CD4-positive, CD25-positive, alpha-beta regulatory T cell (primary cell): Measurements from ENCODE around the gene ASXL2. TPM values are rescaled to one million over a fixed set of nuclear protein-coding genes. Genes with fewer than 3 reads are reported as not detected.
A peak's percentile ranks its signal among the peaks of the same experiment; 100 is the strongest.

ENCODE experiments used
- ATAC-seq, 2 donors: fragments of 150-1000 bp; cut with Tn5 transposase; one replicate each; pipeline ENCODE4 v1.10.0; 2021; ENCODE audit warnings: low read depth in 2 of 2, moderate number of reproducible peaks in 2 of 2, moderate library complexity in 1 of 2
- DNase-seq, 3 donors: peaks; one replicate each; pipeline versions ENCODE4 v3.0.0 to v3.0.0-alpha.2; 2012 to 2022; ENCODE audit warnings: mixed read lengths in 1 of 3
- H3K27ac ChIP-seq: one replicate; pipeline ENCODE4 v1.7.0; 2013; ENCODE audit warnings: mild to moderate bottlenecking, low read length; ENCODE audit not compliant: insufficient read depth, poor library complexity, severe bottlenecking
- H3K27me3 ChIP-seq: one replicate; pipeline ENCODE4 v1.7.0; 2013; ENCODE audit warnings: low read length; ENCODE audit not compliant: control insufficient read depth, insufficient read depth
- H3K36me3 ChIP-seq: one replicate; pipeline ENCODE4 v1.7.0; 2013; ENCODE audit warnings: mild to moderate bottlenecking, low read length, moderate library complexity; ENCODE audit not compliant: control insufficient read depth, insufficient read depth
- H3K4me1 ChIP-seq: 2 replicates; pipeline ENCODE4 v1.7.0; 2013; ENCODE audit warnings: mild to moderate bottlenecking, low read length; ENCODE audit not compliant: insufficient read depth, control insufficient read depth, poor library complexity, severe bottlenecking
- H3K4me3 ChIP-seq: one replicate; pipeline ENCODE4 v1.7.0; 2013; ENCODE audit warnings: low read depth, mild to moderate bottlenecking, low read length, moderate library complexity
- H3K9me3 ChIP-seq, 2 experiments: 1 replicate in 1 of 2; 2 replicates in 1 of 2; pipeline ENCODE4 v1.7.0; 2013; ENCODE audit warnings: low read length in 2 of 2, mild to moderate bottlenecking in 1 of 2, moderate library complexity in 1 of 2; ENCODE audit not compliant: control insufficient read depth in 2 of 2
- H3K27ac Mint-ChIP-seq, 3 donors: one replicate each; pipeline ENCODE4 v1.8.0; 2020 to 2022; ENCODE audit warnings: mild to moderate bottlenecking in 3 of 3, mixed read lengths in 3 of 3, moderate library complexity in 2 of 3
- H3K27me3 Mint-ChIP-seq: one replicate; pipeline ENCODE4 v1.8.0; 2022; ENCODE audit warnings: mild to moderate bottlenecking, mixed read lengths
- H3K36me3 Mint-ChIP-seq: one replicate; pipeline ENCODE4 v1.8.0; 2020; ENCODE audit warnings: mixed read lengths
- H3K4me1 Mint-ChIP-seq, 4 donors: one replicate each; pipeline ENCODE4 v1.8.0; 2020 to 2022; ENCODE audit warnings: mixed read lengths in 4 of 4, mild to moderate bottlenecking in 1 of 4
- H3K4me3 Mint-ChIP-seq, 4 donors: one replicate each; pipeline ENCODE4 v1.8.0; 2020 to 2022; ENCODE audit warnings: mild to moderate bottlenecking in 4 of 4, mixed read lengths in 4 of 4, moderate library complexity in 3 of 4
- H3K9me3 Mint-ChIP-seq, 7 donors: one replicate each; pipeline ENCODE4 v1.8.0; 2020 to 2022; ENCODE audit warnings: mixed read lengths in 7 of 7, mild to moderate bottlenecking in 3 of 7, moderate library complexity in 2 of 7
- polyA plus RNA-seq, 4 donors: library from polyadenylated mRNA; unstranded; fragments of 300-500 nt; fragmentation: Illumina TruSeq; gene quantifications; one replicate each; pipeline ENCODE4 v1.2.3, GENCODE V29; 2021
- total RNA-seq: library from RNA; stranded (reverse); gene quantifications from one replicate; pipeline ENCODE4 v1.2.3, GENCODE V29; 2022

The ASXL2 gene
- total and polyA plus RNA-seq, 5 donors from 2014 or later = 6.8 to 48.6 (median 8.2) TPM

- DNase-seq (no peak), ATAC-seq (no peak)
- Mint-ChIP-seq H3K4me3 (no peak overlapping the region), H3K27me3 (peaks cover 17% of the 10 kb centered on the region), H3K4me1 (peaks cover 6 to 12% (median 9%) of the 10 kb centered on the region in 4 donors), H3K36me3 (no peaks in the 10 kb centered on the region), H3K9me3 (peaks cover 0 to 3% (median 0%) of the 10 kb centered on the region in 7 donors), H3K27ac (no peak overlapping the region)
- Histone ChIP-seq H3K27me3 (no peaks in the 10 kb centered on the region), H3K36me3 (no peaks in the 10 kb centered on the region), H3K4me1 (peaks cover 4% of the 10 kb centered on the region), H3K27ac (no peak overlapping the region), H3K9me3 (no peaks in the 10 kb centered on the region), H3K4me3 (no peak overlapping the region)
These were observed 151.8 kb downstream of the ASXL2 start for GRCh38 chr2:25726522-25726921.

GRCh38 chr2:25725877-25726276 lies 152.4 kb downstream of the ASXL2 start:
- Histone ChIP-seq H3K4me1 (peaks cover 4% of the 10 kb centered on the region), H3K27me3 (no peaks in the 10 kb centered on the region), H3K9me3 (no peaks in the 10 kb centered on the region), H3K36me3 (no peaks in the 10 kb centered on the region), H3K27ac (no peak overlapping the region), H3K4me3 (no peak overlapping the region)
- ATAC-seq = no peak
- peaks cover 17% of the 10 kb centered on the region for H3K27me3 Mint-ChIP-seq
- DNase-seq = no peak
- H3K4me1 Mint-ChIP-seq = peaks cover 6 to 13% (median 10%) of the 10 kb centered on the region in 4 donors
- H3K4me3 Mint-ChIP-seq = no peak overlapping the region
- H3K27ac Mint-ChIP-seq = no peak overlapping the region
- H3K9me3 Mint-ChIP-seq = peaks cover 0 to 3% (median 0%) of the 10 kb centered on the region in 7 donors
- no peaks in the 10 kb centered on the region for H3K36me3 Mint-ChIP-seq

- Histone ChIP-seq H3K4me1 (peaks cover 4% of the 10 kb centered on the region), H3K27ac (no peak overlapping the region), H3K9me3 (no peaks in the 10 kb centered on the region), H3K27me3 (peaks cover 3% of the 10 kb centered on the region), H3K4me3 (no peak overlapping the region), H3K36me3 (no peaks in the 10 kb centered on the region)
- peaks cover 0 to 3% (median 0%) of the 10 kb centered on the region in 7 donors for H3K9me3 Mint-ChIP-seq
- peaks cover 17% of the 10 kb centered on the region for H3K27me3 Mint-ChIP-seq
- peaks cover 6 to 15% (median 10%) of the 10 kb centered on the region in 4 donors for H3K4me1 Mint-ChIP-seq
- no peak overlapping the region for H3K4me3 Mint-ChIP-seq
- no peaks in the 10 kb centered on the region for H3K36me3 Mint-ChIP-seq
- H3K27ac Mint-ChIP-seq = no peak overlapping the region
- DNase-seq = no peak
- ATAC-seq = no peak
These were observed 153.5 kb downstream of the ASXL2 start for GRCh38 chr2:25724756-25725155.

GRCh38 chr2:25722224-25722623 lies 156.1 kb downstream of the ASXL2 start:
- ATAC-seq (peak; percentile 72 to 76), DNase-seq (peak in 1 of 3 donors; percentile 87)
- Mint-ChIP-seq H3K4me3 (no peak overlapping the region), H3K9me3 (peaks cover 0 to 3% (median 0%) of the 10 kb centered on the region in 7 donors), H3K36me3 (no peaks in the 10 kb centered on the region), H3K27me3 (peaks cover 15% of the 10 kb centered on the region), H3K4me1 (peaks cover 1 to 20% (median 5%) of the 10 kb centered on the region in 4 donors), H3K27ac (no peak overlapping the region)
- H3K4me1 ChIP-seq = peaks cover 4% of the 10 kb centered on the region
- peaks cover 3% of the 10 kb centered on the region for H3K27me3 ChIP-seq
- H3K9me3 ChIP-seq = no peaks in the 10 kb centered on the region
- no peak overlapping the region for H3K27ac ChIP-seq
- no peaks in the 10 kb centered on the region for H3K36me3 ChIP-seq
- H3K4me3 ChIP-seq = no peak overlapping the region

GRCh38 chr2:25720575-25720974 lies 157.7 kb downstream of the ASXL2 start:
- H3K36me3 Mint-ChIP-seq = no peaks in the 10 kb centered on the region
- peaks cover 3% of the 10 kb centered on the region for H3K27me3 ChIP-seq
- DNase-seq (no peak), ATAC-seq (no peak)
- H3K27ac ChIP-seq = no peak overlapping the region
- H3K4me3 ChIP-seq = no peak overlapping the region
- H3K4me3 Mint-ChIP-seq = no peak overlapping the region
- H3K27me3 Mint-ChIP-seq = peaks cover 8% of the 10 kb centered on the region
- H3K4me1 ChIP-seq = peaks cover 4% of the 10 kb centered on the region
- H3K9me3 Mint-ChIP-seq = no peaks in the 10 kb centered on the region
- no peaks in the 10 kb centered on the region for H3K36me3 ChIP-seq
- peak overlapping the region in 1 of 3 donors; percentile 13 for H3K27ac Mint-ChIP-seq
- no peaks in the 10 kb centered on the region for H3K9me3 ChIP-seq
- H3K4me1 Mint-ChIP-seq = peaks cover 0 to 20% (median 4%) of the 10 kb centered on the region in 4 donors

- H3K27me3 Mint-ChIP-seq = peaks cover 29% of the 10 kb centered on the region
- H3K27me3 ChIP-seq = no peaks in the 10 kb centered on the region
- no peak overlapping the region for H3K27ac Mint-ChIP-seq
- H3K4me1 ChIP-seq = peaks cover 4% of the 10 kb centered on the region
- no peak overlapping the region for H3K27ac ChIP-seq
- no peak overlapping the region for H3K4me3 Mint-ChIP-seq
- no peak for DNase-seq
- no peaks in the 10 kb centered on the region for H3K9me3 Mint-ChIP-seq
- no peak overlapping the region for H3K4me3 ChIP-seq
- peaks cover 3 to 14% (median 9%) of the 10 kb centered on the region in 4 donors for H3K4me1 Mint-ChIP-seq
- no peaks in the 10 kb centered on the region for H3K9me3 ChIP-seq
- H3K36me3 Mint-ChIP-seq = no peaks in the 10 kb centered on the region
- no peaks in the 10 kb centered on the region for H3K36me3 ChIP-seq
- no peak for ATAC-seq
These were observed 163.5 kb downstream of the ASXL2 start for GRCh38 chr2:25714740-25715139.

- Mint-ChIP-seq H3K9me3 (no peaks in the 10 kb centered on the region), H3K4me1 (peaks cover 3 to 12% (median 7%) of the 10 kb centered on the region in 4 donors)
- no peak for ATAC-seq
These were observed 165.8 kb downstream of the ASXL2 start for GRCh38 chr2:25712455-25712854.

GRCh38 chr2:25711675-25712354 lies 166.5 kb downstream of the ASXL2 start:
- peak overlapping the region in 1 of 3 donors; percentile 43 for H3K27ac Mint-ChIP-seq
- Histone ChIP-seq H3K27ac (no peak overlapping the region), H3K4me3 (peak overlapping the region; percentile 43), H3K27me3 (no peaks in the 10 kb centered on the region), H3K36me3 (no peaks in the 10 kb centered on the region), H3K9me3 (no peaks in the 10 kb centered on the region), H3K4me1 (peaks cover 4% of the 10 kb centered on the region)
- no peaks in the 10 kb centered on the region for H3K9me3 Mint-ChIP-seq
- peak overlapping the region in 2 of 4 donors; percentile 55 to 56 for H3K4me3 Mint-ChIP-seq
- ATAC-seq (no peak), DNase-seq (no peak)
- H3K36me3 Mint-ChIP-seq = no peaks in the 10 kb centered on the region
- H3K4me1 Mint-ChIP-seq = peaks cover 3 to 12% (median 7%) of the 10 kb centered on the region in 4 donors
- peaks cover 30% of the 10 kb centered on the region for H3K27me3 Mint-ChIP-seq

More at GRCh38 chr2:25712455-25712854, 165.8 kb downstream of the ASXL2 start:
- Mint-ChIP-seq H3K27ac (no peak overlapping the region), H3K36me3 (no peaks in the 10 kb centered on the region), H3K27me3 (peaks cover 31% of the 10 kb centered on the region), H3K4me3 (no peak overlapping the region)
- no peak overlapping the region for H3K4me3 ChIP-seq
- DNase-seq = no peak
- no peaks in the 10 kb centered on the region for H3K9me3 ChIP-seq
- H3K27me3 ChIP-seq = no peaks in the 10 kb centered on the region
- H3K4me1 ChIP-seq = peaks cover 4% of the 10 kb centered on the region
- no peaks in the 10 kb centered on the region for H3K36me3 ChIP-seq
- no peak overlapping the region for H3K27ac ChIP-seq
